WTC11 (cell line): ENCODE measurements around the gene PAK6. TPM values are rescaled to one million over a fixed set of nuclear protein-coding genes. Genes with fewer than 3 reads are reported as not detected.
A peak's percentile ranks its signal among the peaks of the same experiment; 100 is the strongest.

Experiments
- ARID4B ChIP-seq: sonication (generic); formaldehyde crosslinking; IDR thresholded peaks from 2 replicates; pipeline ENCODE4 v1.8.0; 2023; ENCODE audit warnings: missing genetic modification reagents, mild to moderate bottlenecking, borderline replicate concordance
- CREB1 ChIP-seq: sonication (generic); formaldehyde crosslinking; IDR thresholded peaks from 2 replicates; pipeline ENCODE4 v1.8.0; 2023; ENCODE audit warnings: mild to moderate bottlenecking, missing genetic modification reagents
- E2F1 ChIP-seq: sonication (generic); formaldehyde crosslinking; IDR thresholded peaks from 2 replicates; pipeline ENCODE4 v1.8.0; 2022; ENCODE audit warnings: mild to moderate bottlenecking, missing genetic modification reagents
- ERG ChIP-seq: fragments of 250-450 bp; sonication (Bioruptor Pico); IDR thresholded peaks from 2 replicates; pipeline ENCODE4 v1.8.0; 2021; ENCODE audit warnings: mild to moderate bottlenecking
- ESRRA ChIP-seq: sonication (generic); formaldehyde crosslinking; IDR thresholded peaks from 2 replicates; pipeline ENCODE4 v1.8.1; 2022; ENCODE audit warnings: mild to moderate bottlenecking, missing genetic modification reagents, borderline replicate concordance
- FOXK1 ChIP-seq: sonication (generic); formaldehyde crosslinking; IDR thresholded peaks from 2 replicates; pipeline ENCODE4 v1.8.0; 2022; ENCODE audit warnings: mild to moderate bottlenecking, moderate library complexity, missing genetic modification reagents
- GABPB1 ChIP-seq: sonication (generic); formaldehyde crosslinking; IDR thresholded peaks from 2 replicates; pipeline ENCODE4 v1.8.1; 2023; ENCODE audit warnings: mild to moderate bottlenecking, missing genetic modification reagents
- GRHL2 ChIP-seq: fragments of 250-450 bp; sonication (Bioruptor Pico); IDR thresholded peaks from 2 replicates; pipeline ENCODE4 v1.8.0; 2022; ENCODE audit warnings: mild to moderate bottlenecking, moderate library complexity; ENCODE audit not compliant: insufficient replicate concordance, severe bottlenecking
- HMGA2 ChIP-seq: fragments of 250-450 bp; sonication (Bioruptor Pico); IDR thresholded peaks from 2 replicates; pipeline ENCODE4 v1.4.0; 2021; ENCODE audit warnings: mild to moderate bottlenecking, moderate library complexity
- MLX ChIP-seq: sonication (generic); formaldehyde crosslinking; IDR thresholded peaks from 2 replicates; pipeline ENCODE4 v1.8.1; 2023; ENCODE audit warnings: mild to moderate bottlenecking, missing genetic modification reagents, moderate library complexity
- NFATC4 ChIP-seq: fragments of 250-450 bp; sonication (Bioruptor Pico); IDR thresholded peaks from 2 replicates; pipeline ENCODE4 v1.9.0; 2021; ENCODE audit warnings: mild to moderate bottlenecking
- NR2C2 ChIP-seq: sonication (generic); formaldehyde crosslinking; IDR thresholded peaks from 2 replicates; pipeline ENCODE4 v1.8.0; 2022; ENCODE audit warnings: mild to moderate bottlenecking, missing genetic modification reagents
- PRRX2 ChIP-seq: fragments of 250-450 bp; sonication (Bioruptor Pico); IDR thresholded peaks from 2 replicates; pipeline ENCODE4 v1.8.0; 2021; ENCODE audit warnings: mild to moderate bottlenecking
- RELA ChIP-seq: sonication (generic); formaldehyde crosslinking; IDR thresholded peaks from 2 replicates; pipeline ENCODE4 v1.8.1; 2022; ENCODE audit warnings: missing genetic modification reagents, mild to moderate bottlenecking, borderline replicate concordance
- RORB ChIP-seq: fragments of 250-450 bp; sonication (Bioruptor Pico); IDR thresholded peaks from 2 replicates; pipeline ENCODE4 v1.9.0; 2021; ENCODE audit warnings: mild to moderate bottlenecking
- SP1 ChIP-seq: sonication (generic); formaldehyde crosslinking; conservative IDR thresholded peaks from 2 replicates; pipeline ENCODE4 v1.8.1; 2022; ENCODE audit warnings: missing genetic modification reagents
- STAT6 ChIP-seq: sonication (generic); formaldehyde crosslinking; conservative IDR thresholded peaks from 2 replicates; pipeline ENCODE4 v1.8.1; 2023; ENCODE audit warnings: mild to moderate bottlenecking, low read depth, missing genetic modification reagents, moderate library complexity
- USF1 ChIP-seq: sonication (generic); formaldehyde crosslinking; IDR thresholded peaks from 2 replicates; pipeline ENCODE4 v1.8.0; 2022; ENCODE audit warnings: mild to moderate bottlenecking, missing genetic modification reagents
- ZBTB21 ChIP-seq: sonication (generic); formaldehyde crosslinking; IDR thresholded peaks from 2 replicates; pipeline ENCODE4 v1.8.1; 2023; ENCODE audit warnings: mild to moderate bottlenecking, missing genetic modification reagents, borderline replicate concordance
- ZNF121 ChIP-seq: sonication (generic); formaldehyde crosslinking; IDR thresholded peaks from 2 replicates; pipeline ENCODE4 v1.8.0; 2023; ENCODE audit warnings: missing genetic modification reagents
- ZNF232 ChIP-seq: sonication (generic); formaldehyde crosslinking; IDR thresholded peaks from 2 replicates; pipeline ENCODE4 v1.8.0; 2022; ENCODE audit warnings: mild to moderate bottlenecking, missing genetic modification reagents
- ZNF317 ChIP-seq: sonication (generic); formaldehyde crosslinking; IDR thresholded peaks from 2 replicates; pipeline ENCODE4 v1.8.1; 2023; ENCODE audit warnings: low read depth, mild to moderate bottlenecking, moderate library complexity, missing genetic modification reagents, borderline replicate concordance
- ZNF416 ChIP-seq: fragments of 250-450 bp; sonication (Bioruptor Pico); IDR thresholded peaks from 2 replicates; pipeline ENCODE4 v1.9.0; 2021; ENCODE audit warnings: mild to moderate bottlenecking, inconsistent platforms
- total RNA-seq: library from RNA; stranded (reverse); gene quantifications from 3 replicates; pipeline ENCODE4 v1.2.3, GENCODE V29; 2021
- TF ChIP-seq, protein P1 (sequence below): sonication (generic); formaldehyde crosslinking; IDR thresholded peaks from 2 replicates; pipeline ENCODE4 v1.8.0; 2022; ENCODE audit warnings: mild to moderate bottlenecking, missing genetic modification reagents
- TF ChIP-seq, protein P2 (sequence below): fragments of 250-450 bp; sonication (Bioruptor Pico); IDR thresholded peaks from 2 replicates; pipeline ENCODE4 v1.9.0; 2021; ENCODE audit warnings: mild to moderate bottlenecking

The PAK6 gene
- total RNA-seq, 1 experiment from 2014 or later: 11.7 TPM

DNA sequence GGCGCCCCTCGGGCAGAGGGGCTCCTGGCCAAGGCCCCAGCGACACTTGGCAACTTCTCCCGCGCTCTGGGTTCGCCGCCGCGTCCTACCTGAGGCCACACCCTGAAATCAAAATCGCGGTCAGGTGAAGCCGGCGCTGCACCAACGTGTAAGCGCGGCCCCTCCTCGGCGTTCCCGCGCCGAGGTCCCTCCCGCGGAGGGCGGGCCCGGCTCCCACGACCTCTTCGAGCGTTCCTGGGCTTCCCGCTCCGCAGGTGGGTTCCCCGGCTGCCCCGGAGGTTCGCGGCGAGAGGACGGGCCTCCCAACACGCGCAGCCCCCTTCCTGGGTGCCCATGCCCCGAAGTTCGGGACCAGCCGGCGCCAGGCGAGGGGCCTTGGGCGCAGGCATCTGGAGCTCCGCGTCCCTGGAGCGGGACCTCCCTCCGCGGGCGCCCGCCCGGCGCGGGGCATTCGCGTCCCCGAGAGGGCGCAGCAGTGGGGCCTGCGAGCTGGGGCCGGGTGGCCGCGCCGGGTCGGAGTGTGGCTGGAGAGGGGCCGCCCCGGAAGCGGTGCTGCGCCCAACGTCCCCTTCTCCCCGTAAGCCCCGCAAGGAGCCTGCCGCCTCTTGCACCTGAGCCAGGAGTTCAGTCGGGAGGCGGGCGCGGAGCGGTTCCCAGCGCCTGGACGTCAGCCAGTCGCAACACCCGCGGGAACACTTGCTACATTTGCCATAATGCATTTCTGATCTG lies 13.7 kb downstream of the PAK6 start (continued):
- peak; percentile 82; the same call in 1 of the 2 replicates for TF ChIP-seq STAT6 (CRISPR knock-in tag)
- peak; percentile 37 for TF ChIP-seq FOXK1
- no peak for TF ChIP-seq RORB (CRISPR knock-in tag)
- TF ChIP-seq GRHL2 (CRISPR knock-in tag): no peak
- TF ChIP-seq PRRX2 (CRISPR knock-in tag): no peak
- TF ChIP-seq, protein P1, sequence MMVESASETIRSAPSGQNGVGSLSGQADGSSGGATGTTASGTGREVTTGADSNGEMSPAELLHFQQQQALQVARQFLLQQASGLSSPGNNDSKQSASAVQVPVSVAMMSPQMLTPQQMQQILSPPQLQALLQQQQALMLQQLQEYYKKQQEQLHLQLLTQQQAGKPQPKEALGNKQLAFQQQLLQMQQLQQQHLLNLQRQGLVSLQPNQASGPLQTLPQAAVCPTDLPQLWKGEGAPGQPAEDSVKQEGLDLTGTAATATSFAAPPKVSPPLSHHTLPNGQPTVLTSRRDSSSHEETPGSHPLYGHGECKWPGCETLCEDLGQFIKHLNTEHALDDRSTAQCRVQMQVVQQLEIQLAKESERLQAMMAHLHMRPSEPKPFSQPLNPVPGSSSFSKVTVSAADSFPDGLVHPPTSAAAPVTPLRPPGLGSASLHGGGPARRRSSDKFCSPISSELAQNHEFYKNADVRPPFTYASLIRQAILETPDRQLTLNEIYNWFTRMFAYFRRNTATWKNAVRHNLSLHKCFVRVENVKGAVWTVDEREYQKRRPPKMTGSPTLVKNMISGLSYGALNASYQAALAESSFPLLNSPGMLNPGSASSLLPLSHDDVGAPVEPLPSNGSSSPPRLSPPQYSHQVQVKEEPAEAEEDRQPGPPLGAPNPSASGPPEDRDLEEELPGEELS (CRISPR knock-in tag): 0 out of 2 replicates have a peak, but pooled peaks have one; percentile 49
- TF ChIP-seq ZNF416 (CRISPR knock-in tag): no peak
- TF ChIP-seq USF1 (CRISPR knock-in tag): peak; percentile 46; the same call in 1 of the 2 replicates
- TF ChIP-seq SP1 (CRISPR knock-in tag): peak; percentile 46; the same call in 1 of the 2 replicates
- TF ChIP-seq E2F1 (CRISPR knock-in tag): no peak
- TF ChIP-seq ESRRA: no peak
- TF ChIP-seq ERG (CRISPR knock-in tag): no peak
- TF ChIP-seq MLX (CRISPR knock-in tag): no peak
- TF ChIP-seq ZNF317 (CRISPR knock-in tag): no peak
- TF ChIP-seq ZNF121 (CRISPR knock-in tag): no peak
- peak; percentile 45; the same call in 1 of the 2 replicates for TF ChIP-seq ARID4B (CRISPR knock-in tag)
- TF ChIP-seq, protein P2, sequence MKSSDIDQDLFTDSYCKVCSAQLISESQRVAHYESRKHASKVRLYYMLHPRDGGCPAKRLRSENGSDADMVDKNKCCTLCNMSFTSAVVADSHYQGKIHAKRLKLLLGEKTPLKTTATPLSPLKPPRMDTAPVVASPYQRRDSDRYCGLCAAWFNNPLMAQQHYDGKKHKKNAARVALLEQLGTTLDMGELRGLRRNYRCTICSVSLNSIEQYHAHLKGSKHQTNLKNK: no peak
- no peak for TF ChIP-seq NFATC4
- no peak for TF ChIP-seq NR2C2 (CRISPR knock-in tag)
- TF ChIP-seq CREB1: no peak
- no peak for TF ChIP-seq ZNF232
- no peak for TF ChIP-seq GABPB1
- TF ChIP-seq HMGA2 (CRISPR knock-in tag): no peak
- no peak for TF ChIP-seq RELA
- 0 out of 2 replicates have a peak, but pooled peaks have one; percentile 39 for TF ChIP-seq ZBTB21
